ENCODE measurements around the gene GNB3. TPM values are rescaled to one million over a fixed set of nuclear protein-coding genes. Genes with fewer than 3 reads are reported as not detected.

GNB3 gene
- total RNA-seq, 1 experiment from 2014 or later, result 3.9 TPM

DNA sequence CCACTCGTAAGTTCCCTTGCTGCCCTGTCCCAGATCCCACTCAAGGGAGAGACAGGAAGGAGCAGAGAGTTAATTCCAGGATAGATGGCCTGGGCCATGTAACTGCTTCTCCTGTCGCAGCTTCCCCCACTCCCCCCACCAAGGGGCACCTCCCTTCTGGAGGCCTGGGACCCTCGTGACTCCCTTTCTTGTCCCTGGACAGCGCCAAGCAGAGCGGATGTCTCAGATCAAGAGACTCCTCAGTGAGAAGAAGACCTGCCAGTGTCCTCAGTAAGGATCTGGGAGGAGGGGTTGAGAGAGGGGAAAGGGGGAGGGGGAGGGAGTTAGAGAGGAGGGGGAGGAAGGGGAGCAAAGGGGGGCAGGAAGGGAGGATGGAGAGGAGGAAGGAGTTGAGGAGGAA, 22.1 kb upstream of the GNB3 start:
- H3K9me3 Mint-ChIP-seq (ENCODE audit: unreplicated experiment), result no peaks in the 10 kb centered on the region
- Histone ChIP-seq H3K4me1 (peaks cover 9% of the 10 kb centered on the region), H3K9me3 (no peaks in the 10 kb centered on the region), H3K4me3 (ENCODE audit: low read depth, low read length) (no peak overlapping the region), H3K36me3 (ENCODE audit: control insufficient read depth, insufficient read depth, low read length) (no peaks in the 10 kb centered on the region), H3K27me3 (replicated peaks; ENCODE audit: control insufficient read depth, insufficient read depth, low read length) (no peaks in the 10 kb centered on the region)
- CTCF ChIA-PET, result no interaction called here
- no TSS peak for BruUV-seq (replicated peaks)
- no peaks in the 10 kb centered on the region for H3K4me1 Mint-ChIP-seq (ENCODE audit: low read depth, unreplicated experiment)
- no peak overlapping the region for H3K4me3 Mint-ChIP-seq (ENCODE audit: unreplicated experiment)
- H3K36me3 Mint-ChIP-seq (ENCODE audit: insufficient read depth, unreplicated experiment), result no peaks in the 10 kb centered on the region
- H3K27me3 Mint-ChIP-seq (ENCODE audit: insufficient read depth, unreplicated experiment), result peaks cover 8% of the 10 kb centered on the region
- no peak overlapping the region for H3K27ac Mint-ChIP-seq (ENCODE audit: unreplicated experiment)
- POLR2A ChIA-PET, result interaction anchor here (1.2 kb wide), 1 partner anchor 66 kb away, joined by 3 read pairs; the partner anchor contains the start of gene MLF2
- TF ChIP-seq, protein P1, sequence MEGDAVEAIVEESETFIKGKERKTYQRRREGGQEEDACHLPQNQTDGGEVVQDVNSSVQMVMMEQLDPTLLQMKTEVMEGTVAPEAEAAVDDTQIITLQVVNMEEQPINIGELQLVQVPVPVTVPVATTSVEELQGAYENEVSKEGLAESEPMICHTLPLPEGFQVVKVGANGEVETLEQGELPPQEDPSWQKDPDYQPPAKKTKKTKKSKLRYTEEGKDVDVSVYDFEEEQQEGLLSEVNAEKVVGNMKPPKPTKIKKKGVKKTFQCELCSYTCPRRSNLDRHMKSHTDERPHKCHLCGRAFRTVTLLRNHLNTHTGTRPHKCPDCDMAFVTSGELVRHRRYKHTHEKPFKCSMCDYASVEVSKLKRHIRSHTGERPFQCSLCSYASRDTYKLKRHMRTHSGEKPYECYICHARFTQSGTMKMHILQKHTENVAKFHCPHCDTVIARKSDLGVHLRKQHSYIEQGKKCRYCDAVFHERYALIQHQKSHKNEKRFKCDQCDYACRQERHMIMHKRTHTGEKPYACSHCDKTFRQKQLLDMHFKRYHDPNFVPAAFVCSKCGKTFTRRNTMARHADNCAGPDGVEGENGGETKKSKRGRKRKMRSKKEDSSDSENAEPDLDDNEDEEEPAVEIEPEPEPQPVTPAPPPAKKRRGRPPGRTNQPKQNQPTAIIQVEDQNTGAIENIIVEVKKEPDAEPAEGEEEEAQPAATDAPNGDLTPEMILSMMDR (IDR thresholded peaks at IDR 0.05; ENCODE audit: insufficient read depth in 1 of 2, low read depth in 1 of 2, low read length in 1 of 2, severe bottlenecking in 1 of 2, unreplicated experiment in 1 of 2), result no peak
- intact Hi-C loops (cut with micrococcal nuclease; ENCODE audit: unreplicated experiment), result no loop called here
- DNase-seq, result no peak

DNA sequence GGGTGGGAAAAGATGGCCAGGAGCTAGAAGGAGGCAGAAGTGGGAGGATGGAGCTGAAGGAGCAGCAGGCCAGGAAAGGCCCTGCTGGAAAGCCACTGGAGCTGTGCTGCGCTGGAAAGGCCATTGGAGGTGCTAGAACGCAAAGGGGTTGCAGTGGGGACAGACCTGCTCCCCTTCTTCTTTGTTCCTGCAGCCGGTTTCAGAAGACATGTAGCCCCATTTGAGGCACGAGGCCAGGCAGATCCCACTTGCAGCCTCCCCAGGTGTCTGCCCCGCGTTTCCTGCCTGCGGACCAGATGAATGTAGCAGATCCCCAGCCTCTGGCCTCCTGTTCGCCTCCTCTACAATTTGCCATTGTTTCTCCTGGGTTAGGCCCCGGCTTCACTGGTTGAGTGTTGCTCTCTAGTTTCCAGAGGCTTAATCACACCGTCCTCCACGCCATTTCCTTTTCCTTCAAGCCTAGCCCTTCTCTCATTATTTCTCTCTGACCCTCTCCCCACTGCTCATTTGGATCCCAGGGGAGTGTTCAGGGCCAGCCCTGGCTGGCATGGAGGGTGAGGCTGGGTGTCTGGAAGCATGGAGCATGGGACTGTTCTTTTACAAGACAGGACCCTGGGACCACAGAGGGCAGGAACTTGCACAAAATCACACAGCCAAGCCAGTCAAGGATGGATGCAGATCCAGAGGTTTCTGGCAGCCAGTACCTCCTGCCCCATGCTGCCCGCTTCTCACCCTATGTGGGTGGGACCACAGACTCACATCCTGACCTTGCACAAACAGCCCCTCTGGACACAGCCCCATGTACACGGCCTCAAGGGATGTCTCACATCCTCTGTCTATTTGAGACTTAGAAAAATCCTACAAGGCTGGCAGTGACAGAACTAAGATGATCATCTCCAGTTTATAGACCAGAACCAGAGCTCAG, 21.4 kb upstream of the GNB3 start:
- TF ChIP-seq, protein P1 (IDR thresholded peaks at IDR 0.05; ENCODE audit: insufficient read depth in 1 of 2, low read depth in 1 of 2, low read length in 1 of 2, severe bottlenecking in 1 of 2, unreplicated experiment in 1 of 2), result no peak
- intact Hi-C loops (cut with micrococcal nuclease; ENCODE audit: unreplicated experiment), result no loop called here
- ChIA-PET CTCF (interaction anchor here (0.6 kb wide), 1 partner anchor 95 kb away, joined by 3 read pairs; no protein-coding TSS in a partner anchor), POLR2A (no interaction called here)
- Mint-ChIP-seq H3K27me3 (ENCODE audit: insufficient read depth, unreplicated experiment) (peaks cover 8% of the 10 kb centered on the region), H3K4me3 (ENCODE audit: unreplicated experiment) (no peak overlapping the region), H3K9me3 (ENCODE audit: unreplicated experiment) (no peaks in the 10 kb centered on the region), H3K4me1 (ENCODE audit: low read depth, unreplicated experiment) (no peaks in the 10 kb centered on the region), H3K27ac (ENCODE audit: unreplicated experiment) (no peak overlapping the region), H3K36me3 (ENCODE audit: insufficient read depth, unreplicated experiment) (no peaks in the 10 kb centered on the region)
- H3K27me3 ChIP-seq (replicated peaks; ENCODE audit: control insufficient read depth, insufficient read depth, low read length), result no peaks in the 10 kb centered on the region
- H3K4me1 ChIP-seq, result peaks cover 9% of the 10 kb centered on the region
- no peaks in the 10 kb centered on the region for H3K36me3 ChIP-seq (ENCODE audit: control insufficient read depth, insufficient read depth, low read length)
- no peak overlapping the region for H3K4me3 ChIP-seq (ENCODE audit: low read depth, low read length)
- no TSS peak for BruUV-seq (replicated peaks)
- DNase-seq, result no peak
- H3K9me3 ChIP-seq, result no peaks in the 10 kb centered on the region

DNA sequence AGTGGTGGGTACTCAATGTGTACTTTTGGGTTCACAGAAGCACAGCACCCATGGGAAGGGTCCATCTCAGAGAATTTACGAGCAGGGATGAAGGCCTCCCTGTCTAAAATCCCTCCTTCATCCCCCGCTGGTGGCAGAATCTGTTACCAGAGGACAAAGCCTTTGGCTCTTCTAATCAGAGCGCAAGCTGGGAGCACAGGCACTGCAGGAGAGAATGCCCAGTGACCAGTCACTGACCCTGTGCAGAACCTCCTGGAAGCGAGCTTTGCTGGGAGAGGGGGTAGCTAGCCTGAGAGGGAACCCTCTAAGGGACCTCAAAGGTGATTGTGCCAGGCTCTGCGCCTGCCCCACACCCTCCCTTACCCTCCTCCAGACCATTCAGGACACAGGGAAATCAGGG, 20.6 kb upstream of the GNB3 start:
- Mint-ChIP-seq H3K9me3 (ENCODE audit: unreplicated experiment) (no peaks in the 10 kb centered on the region), H3K27ac (ENCODE audit: unreplicated experiment) (no peak overlapping the region), H3K4me1 (ENCODE audit: low read depth, unreplicated experiment) (no peaks in the 10 kb centered on the region), H3K36me3 (ENCODE audit: insufficient read depth, unreplicated experiment) (no peaks in the 10 kb centered on the region), H3K4me3 (ENCODE audit: unreplicated experiment) (no peak overlapping the region), H3K27me3 (ENCODE audit: insufficient read depth, unreplicated experiment) (peaks cover 14% of the 10 kb centered on the region)
- peaks cover 9% of the 10 kb centered on the region for H3K4me1 ChIP-seq
- H3K9me3 ChIP-seq, result no peaks in the 10 kb centered on the region
- intact Hi-C loops (cut with micrococcal nuclease; ENCODE audit: unreplicated experiment), result no loop called here
- BruUV-seq (replicated peaks), result no TSS peak
- TF ChIP-seq, protein P1 (IDR thresholded peaks at IDR 0.05; ENCODE audit: insufficient read depth in 1 of 2, low read depth in 1 of 2, low read length in 1 of 2, severe bottlenecking in 1 of 2, unreplicated experiment in 1 of 2), result no peak
- no peaks in the 10 kb centered on the region for H3K36me3 ChIP-seq (ENCODE audit: control insufficient read depth, insufficient read depth, low read length)
- no peaks in the 10 kb centered on the region for H3K27me3 ChIP-seq (replicated peaks; ENCODE audit: control insufficient read depth, insufficient read depth, low read length)
- ChIA-PET POLR2A (no interaction called here), CTCF (interaction anchor here (0.6 to 0.8 kb wide), 2 partner anchors 66 to 263 kb away, joined by 3 to 4 read pairs; no protein-coding TSS in a partner anchor)
- DNase-seq, result no peak
- no peak overlapping the region for H3K4me3 ChIP-seq (ENCODE audit: low read depth, low read length)

Data from Caco-2 (cell line).